NK-92 (cell line): ENCODE results near the gene HOXB5.

Source experiments
- DNase-seq: peaks from one replicate; lab custom pipeline; 2025; ENCODE audit not compliant: unreplicated experiment; lab: John Stamatoyannopoulos, UW

Gene HOXB5

GRCh38 chr17:48617471-48618255 is 24.1 kb upstream of the HOXB5 start:
- DNase-seq, result no peak

GRCh38 chr17:48616717-48617470 is 23.3 kb upstream of the HOXB5 start:
- no peak for DNase-seq

GRCh38 chr17:48615963-48616716 is 22.6 kb upstream of the HOXB5 start:
- DNase-seq, result no peak

GRCh38 chr17:48615047-48615962 is 21.7 kb upstream of the HOXB5 start, which contains the start of gene HOXB8:
HOXB8 (minus strand) TSS chr17:48615292; CDS start chr17:48614704, 588 bp downstream.
- no peak for DNase-seq

- no peak for DNase-seq
Measured at GRCh38 chr17:48613862-48614694, 20.5 kb upstream of the HOXB5 start.

- DNase-seq, result no peak
Measured at GRCh38 chr17:48612854-48613691, 19.5 kb upstream of the HOXB5 start.

GRCh38 chr17:48612456-48612853 is 18.9 kb upstream of the HOXB5 start:
- DNase-seq, result no peak

GRCh38 chr17:48611681-48612455 is 18.3 kb upstream of the HOXB5 start:
- DNase-seq, result no peak

- DNase-seq, result no peak
Measured at GRCh38 chr17:48611213-48611612, 17.6 kb upstream of the HOXB5 start.

GRCh38 chr17:48610282-48611211 is 17.0 kb upstream of the HOXB5 start, which contains the start of gene HOXB7:
HOXB7 (minus strand) TSS chr17:48611017; CDS start chr17:48610918, 99 bp downstream.
- no peak for DNase-seq

GRCh38 chr17:48609759-48610281 is 16.2 kb upstream of the HOXB5 start:
- no peak for DNase-seq

GRCh38 chr17:48609033-48609432 is 15.5 kb upstream of the HOXB5 start:
- DNase-seq, result no peak

GRCh38 chr17:48608494-48608834 is 14.9 kb upstream of the HOXB5 start:
- no peak for DNase-seq

- DNase-seq, result no peak
Measured at GRCh38 chr17:48606892-48607614, 13.5 kb upstream of the HOXB5 start.

GRCh38 chr17:48605991-48606891 is 12.7 kb upstream of the HOXB5 start:
- DNase-seq, result no peak
